ENCODE data around the gene TALDO1.
A peak's percentile ranks its signal among the peaks of the same experiment; 100 is the strongest.
"Not testable (repeated sequence)": the region's sequence is repeated elsewhere in the genome, so short reads cannot be mapped to it uniquely, and the experiment has no call there.

Gene TALDO1

DNA sequence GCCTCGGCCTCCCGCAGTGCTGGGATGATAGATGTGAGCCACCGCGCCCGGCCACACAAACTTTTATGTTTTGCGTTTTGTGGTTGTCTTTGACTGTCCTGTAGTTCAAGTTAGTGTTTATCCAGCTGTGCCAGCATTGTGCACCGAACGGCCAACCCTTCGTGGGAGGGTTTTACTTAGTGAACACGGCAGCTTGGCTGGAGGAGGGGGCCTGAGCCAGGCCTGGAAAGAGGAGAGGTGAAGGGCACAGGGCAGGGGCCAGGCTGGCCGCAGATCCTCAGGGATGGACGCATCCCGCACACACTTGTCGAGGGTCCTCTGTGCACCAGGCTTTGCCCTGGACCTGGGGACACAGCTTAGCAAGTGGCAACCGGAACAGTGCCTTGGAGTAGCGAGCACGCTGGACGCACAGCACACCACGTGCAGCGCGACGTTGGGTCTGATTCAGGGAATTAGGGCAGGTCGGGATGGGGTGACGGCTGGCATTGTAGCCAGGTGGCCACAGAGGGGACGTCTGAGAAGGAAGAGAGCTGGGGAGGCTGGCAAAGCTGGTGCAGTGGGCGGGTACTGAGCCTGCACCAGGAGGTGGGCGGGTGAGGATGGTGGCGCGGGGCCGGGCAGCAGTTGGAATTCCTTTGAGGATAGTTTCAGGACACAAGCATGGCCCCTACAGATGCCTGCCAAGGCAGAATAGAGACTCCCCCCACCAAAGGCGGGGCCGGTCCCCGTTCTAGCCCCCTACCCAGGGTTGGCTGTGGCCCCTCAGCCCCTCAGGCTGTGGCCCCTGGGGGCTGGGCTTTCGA lies 27.8 kb upstream of the TALDO1 start:
- DNase-seq (ENCODE audit: low read depth), result no peak

- DNase-seq (ENCODE audit: low read depth), result no peak
These were observed 27.1 kb upstream of the TALDO1 start for GRCh38 chr11:720017-720641.

GRCh38 chr11:720642-721246 lies 26.5 kb upstream of the TALDO1 start:
- peak; percentile 50 for DNase-seq (ENCODE audit: low read depth)

- no peak for DNase-seq (ENCODE audit: low read depth)
These were observed 26.0 kb upstream of the TALDO1 start for GRCh38 chr11:721247-721740.

GRCh38 chr11:721741-722345 lies 25.4 kb upstream of the TALDO1 start:
- DNase-seq (ENCODE audit: low read depth), result no peak

DNA sequence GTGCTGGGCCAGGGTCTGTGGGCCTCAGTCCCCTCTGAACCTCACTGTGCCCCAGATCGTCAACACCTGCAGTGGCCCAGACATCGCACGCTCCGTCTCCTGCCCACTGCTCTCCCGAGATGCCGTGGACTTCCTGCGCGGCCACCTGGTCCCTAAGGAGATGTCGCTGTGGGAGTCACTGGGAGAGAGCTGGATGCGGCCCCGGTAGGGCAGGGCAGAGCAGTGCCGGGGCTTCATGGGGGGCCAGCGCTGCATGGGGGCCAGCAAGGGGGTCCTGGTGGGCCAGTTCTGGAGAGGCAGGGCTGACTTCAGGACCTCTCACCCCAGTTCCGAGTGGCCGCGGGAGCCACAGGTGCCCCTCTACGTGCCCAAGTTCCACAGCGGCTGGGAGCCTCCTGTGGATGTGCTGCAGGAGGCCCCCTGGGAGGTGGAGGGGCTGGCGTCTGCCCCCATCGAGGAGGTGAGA lies 24.9 kb upstream of the TALDO1 start:
- no peak for DNase-seq (ENCODE audit: low read depth)

- DNase-seq (ENCODE audit: low read depth), result no peak
These were observed 24.0 kb upstream of the TALDO1 start for GRCh38 chr11:723120-723883.

GRCh38 chr11:724049-724777 lies 23.1 kb upstream of the TALDO1 start:
- DNase-seq (ENCODE audit: low read depth), result no peak

- no peak for DNase-seq (ENCODE audit: low read depth)
These were observed 22.4 kb upstream of the TALDO1 start for GRCh38 chr11:724778-725386.

DNA sequence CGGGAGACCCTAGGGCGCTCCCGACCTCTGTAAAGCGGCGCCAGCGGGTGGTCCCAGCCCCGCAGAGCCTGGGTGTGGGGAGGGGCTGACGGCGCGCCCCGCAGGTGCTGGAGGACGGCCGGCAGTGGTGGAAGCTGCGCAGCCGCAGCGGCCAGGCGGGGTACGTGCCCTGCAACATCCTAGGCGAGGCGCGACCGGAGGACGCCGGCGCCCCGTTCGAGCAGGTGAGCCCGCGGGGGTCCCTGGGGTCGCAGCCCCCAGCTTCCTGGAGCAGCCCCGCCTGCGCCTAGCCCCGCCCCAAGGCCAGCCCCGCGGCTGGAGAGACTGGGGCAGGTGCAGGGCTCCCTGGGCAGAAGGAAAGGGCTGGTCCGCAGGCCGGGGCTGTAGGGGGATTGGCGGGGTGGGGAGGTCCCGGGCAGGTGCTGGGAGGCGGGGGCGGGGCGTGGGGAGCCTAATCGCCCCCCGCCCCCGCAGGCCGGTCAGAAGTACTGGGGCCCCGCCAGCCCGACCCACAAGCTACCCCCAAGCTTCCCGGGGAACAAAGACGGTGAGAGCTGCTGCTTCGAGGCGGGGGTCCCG lies 21.6 kb upstream of the TALDO1 start:
- DNase-seq (ENCODE audit: low read depth), result no peak

GRCh38 chr11:726278-727220 lies 20.7 kb upstream of the TALDO1 start:
- peak; percentile 31 for DNase-seq (ENCODE audit: low read depth)

DNA sequence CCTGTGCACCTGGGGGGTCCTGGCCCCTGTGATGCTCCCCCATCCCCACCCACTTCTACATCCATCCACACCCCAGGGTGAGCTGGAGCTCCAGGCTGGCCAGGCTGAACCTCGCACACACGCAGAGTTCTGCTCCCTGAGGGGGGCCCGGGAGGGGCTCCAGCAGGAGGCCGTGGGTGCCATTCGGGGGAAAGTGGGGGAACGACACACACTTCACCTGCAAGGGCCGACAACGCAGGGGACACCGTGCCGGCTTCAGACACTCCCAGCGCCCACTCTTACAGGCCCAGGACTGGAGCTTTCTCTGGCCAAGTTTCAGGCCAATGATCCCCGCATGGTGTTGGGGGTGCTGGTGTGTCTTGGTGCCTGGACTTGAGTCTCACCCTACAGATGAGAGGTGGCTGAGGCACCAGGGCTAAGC lies 20.0 kb upstream of the TALDO1 start:
- DNase-seq (ENCODE audit: low read depth), result no peak

DNA sequence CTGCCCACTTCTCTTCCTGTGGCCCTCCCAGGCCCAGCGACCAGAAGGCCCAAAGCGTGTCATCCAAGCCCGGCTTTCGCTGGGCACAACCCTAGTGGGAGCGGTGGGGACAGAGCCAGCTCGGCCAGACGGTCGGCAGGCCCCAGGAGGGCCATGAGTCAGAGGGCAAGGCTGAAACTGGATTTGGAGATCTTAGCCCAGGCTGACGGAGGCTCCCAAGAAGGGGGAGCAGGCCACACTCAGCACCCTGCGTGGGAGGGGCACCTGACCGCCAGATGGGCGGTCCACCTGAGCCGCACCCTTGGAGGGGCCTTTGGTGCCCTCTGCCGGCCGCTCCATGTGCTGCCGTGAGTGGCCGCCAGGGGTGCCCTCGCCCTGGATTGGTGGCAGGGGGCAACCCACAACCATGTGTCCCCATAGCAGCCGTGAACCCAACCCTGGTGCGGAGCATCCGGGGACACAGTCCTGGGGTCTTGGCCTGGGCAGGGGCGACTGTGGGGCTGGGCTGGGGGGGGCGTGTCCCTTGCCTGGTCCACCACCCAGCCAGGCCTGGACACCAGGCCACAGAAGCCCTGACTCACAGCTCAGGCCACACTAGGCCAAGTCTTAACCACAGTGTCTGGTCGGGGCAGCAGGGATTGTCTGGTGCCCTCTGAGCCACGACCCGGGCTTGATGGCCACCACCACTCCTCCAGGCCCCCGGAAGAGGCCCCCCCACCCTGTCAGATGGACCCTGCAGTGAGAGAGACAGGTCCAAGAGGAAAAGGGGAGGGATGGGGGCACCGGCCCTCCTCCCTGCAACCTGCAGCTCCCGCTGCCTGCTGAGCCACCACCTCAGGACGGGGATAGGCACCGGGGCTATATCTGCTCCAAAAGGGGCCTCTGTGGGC lies 19.2 kb upstream of the TALDO1 start:
- DNase-seq (ENCODE audit: low read depth), result peak; percentile 70

GRCh38 chr11:728901-729491 lies 18.3 kb upstream of the TALDO1 start:
- DNase-seq (ENCODE audit: low read depth), result no peak

GRCh38 chr11:729492-730074 lies 17.7 kb upstream of the TALDO1 start:
- DNase-seq (ENCODE audit: low read depth), result no peak

GRCh38 chr11:733072-733471 lies 14.2 kb upstream of the TALDO1 start:
- no peak for DNase-seq (ENCODE audit: low read depth)

DNA sequence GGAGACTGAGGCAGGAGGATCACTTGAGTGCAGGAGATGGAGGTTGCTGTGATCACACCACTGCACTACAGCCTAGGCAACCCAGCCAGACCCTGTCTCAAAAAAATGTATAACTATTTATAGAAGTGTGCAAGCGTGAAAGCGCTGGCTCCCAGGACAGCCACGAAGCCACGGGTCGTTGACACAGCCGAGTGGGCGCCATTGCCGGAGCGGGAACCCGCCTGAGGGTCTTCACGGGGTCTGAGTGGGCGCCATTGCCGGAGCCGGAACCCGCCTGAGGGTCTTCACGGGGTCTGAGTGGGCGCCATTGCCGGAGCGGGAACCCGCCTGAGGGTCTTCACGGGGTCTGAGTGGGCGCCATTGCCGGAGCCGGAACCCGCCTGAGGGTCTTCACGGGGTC lies 12.7 kb upstream of the TALDO1 start:
- not testable (repeated sequence) for DNase-seq (ENCODE audit: low read depth)
